DMS 273 treated with DMSO at 0.1 percent for 48 hours (cell line): ENCODE measurements around the gene ELOF1.
"Not testable (repeated sequence)": the region's sequence is repeated elsewhere in the genome, so short reads cannot be mapped to it uniquely, and the experiment has no call there.

ENCODE experiments used
- DNase-seq: peaks from one replicate; lab custom pipeline; 2025; lab: John Stamatoyannopoulos, UW

The ELOF1 gene

GRCh38 chr19:11570039-11570462 is 11.0 kb upstream of the ELOF1 start:
- no peak for DNase-seq

GRCh38 chr19:11566164-11566563 is 7.1 kb upstream of the ELOF1 start:
- DNase-seq, result no peak

- DNase-seq, result not testable (repeated sequence)
Observed at GRCh38 chr19:11565649-11565980, 6.6 kb upstream of the ELOF1 start.

DNA sequence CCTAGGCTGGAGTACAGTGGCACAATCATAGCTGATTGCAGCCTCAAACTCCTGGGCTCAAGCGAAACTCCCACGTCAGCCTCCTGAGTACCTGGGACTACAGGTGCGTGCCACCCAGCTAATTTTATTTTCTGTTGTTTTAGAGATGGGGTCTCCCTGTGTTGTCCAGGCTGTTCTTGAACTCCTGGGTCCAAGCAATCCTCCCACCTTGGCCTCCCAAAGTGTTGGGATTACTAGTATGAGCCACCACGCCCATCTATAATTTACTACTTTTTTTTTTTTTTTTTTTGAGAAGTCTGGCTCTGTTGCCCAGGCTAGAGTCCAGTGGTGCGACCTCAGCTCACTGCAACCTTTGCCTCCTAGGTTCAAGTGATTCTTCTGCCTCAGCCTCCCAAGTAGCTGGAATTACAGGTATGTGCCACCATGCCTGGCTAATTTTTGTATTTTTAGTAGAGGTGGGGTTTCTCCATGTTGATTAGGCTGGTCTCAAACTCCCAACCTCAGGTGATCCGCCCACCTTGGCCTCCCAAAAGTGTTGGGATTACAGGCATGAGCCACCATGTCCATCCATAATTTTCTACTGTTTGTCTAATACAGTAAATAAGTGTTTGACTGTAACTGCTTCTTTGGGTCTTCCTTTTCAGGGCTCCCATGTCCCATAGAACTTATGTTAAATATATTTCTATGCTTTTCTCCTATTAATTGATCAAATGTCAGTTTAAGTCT is 5.2 kb upstream of the ELOF1 start:
- not testable (repeated sequence) for DNase-seq

GRCh38 chr19:11563532-11563931 is 4.5 kb upstream of the ELOF1 start:
- DNase-seq, result no peak

DNA sequence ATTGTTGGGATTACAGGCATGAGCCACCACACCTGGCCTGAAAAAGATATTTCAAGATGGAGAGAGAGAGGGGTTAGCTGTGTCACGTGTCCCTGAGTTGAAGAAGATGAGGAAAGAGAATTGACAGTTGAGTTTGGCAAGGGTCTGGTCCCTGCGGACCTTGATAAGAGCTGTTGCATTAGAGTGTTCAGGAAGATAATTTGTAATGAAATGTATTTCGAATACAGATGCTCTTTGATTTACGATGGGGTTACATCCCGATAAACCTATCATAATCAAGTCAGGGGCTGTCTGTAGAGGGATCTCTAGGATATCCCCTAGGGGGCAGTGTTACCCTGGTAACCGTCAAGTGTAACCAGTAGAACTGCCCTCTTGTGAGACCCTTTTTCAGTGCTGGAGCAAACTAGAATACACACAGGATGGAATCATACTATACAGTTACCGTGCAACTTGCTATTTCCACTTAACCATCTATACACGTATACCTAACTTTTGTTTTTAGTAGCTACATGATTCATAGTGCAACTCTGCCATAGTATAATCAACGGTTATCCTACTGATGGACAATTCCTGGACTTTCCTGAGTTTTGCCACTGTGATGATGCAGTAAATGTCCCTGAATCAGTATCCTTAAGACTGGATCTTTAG is 1.5 kb upstream of the ELOF1 start:
- peak; percentile 46 for DNase-seq

- DNase-seq, result no peak
Observed at GRCh38 chr19:11556634-11557420, 2.2 kb downstream of the ELOF1 start.

DNA sequence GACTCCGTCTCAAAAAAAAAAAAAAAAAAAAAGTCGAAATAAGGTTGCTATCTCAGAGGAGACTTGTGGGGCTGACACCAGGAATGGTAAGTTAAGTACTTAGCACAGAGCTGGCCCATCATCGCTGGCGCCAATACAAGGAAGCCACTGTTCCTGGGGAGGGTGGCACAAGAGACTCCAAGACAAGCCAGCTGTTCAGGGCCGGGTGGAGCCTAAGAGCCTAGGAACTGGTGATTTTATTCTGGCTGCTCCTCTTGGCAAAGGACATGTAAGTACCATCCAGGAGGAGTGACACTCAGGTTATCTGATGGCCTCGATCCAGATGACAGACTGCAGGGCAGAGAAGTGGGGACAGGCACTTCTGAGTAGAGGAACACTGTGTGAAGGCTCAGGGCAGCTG is 3.8 kb downstream of the ELOF1 start:
- no peak for DNase-seq

DNA sequence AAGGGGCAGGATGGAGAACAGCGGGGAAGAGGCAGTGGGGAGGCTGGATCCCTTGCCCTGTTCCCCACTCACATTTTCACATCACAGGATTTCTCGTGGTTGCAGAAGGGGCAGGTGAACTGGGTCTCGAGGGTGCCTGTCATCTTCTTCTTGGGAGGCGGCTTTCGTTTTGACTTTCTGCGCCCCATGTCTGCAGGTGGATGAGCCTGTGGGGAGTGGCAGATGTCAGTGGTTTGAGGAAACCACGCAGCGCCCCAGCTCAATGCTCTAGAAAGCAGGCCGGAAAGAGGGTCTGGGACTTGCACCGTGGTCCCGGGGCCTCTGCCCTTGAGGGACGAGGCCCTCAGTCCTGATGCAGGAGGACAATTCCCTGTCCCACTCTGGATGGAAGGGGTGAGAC is 4.9 kb downstream of the ELOF1 start:
- DNase-seq, result no peak

DNA sequence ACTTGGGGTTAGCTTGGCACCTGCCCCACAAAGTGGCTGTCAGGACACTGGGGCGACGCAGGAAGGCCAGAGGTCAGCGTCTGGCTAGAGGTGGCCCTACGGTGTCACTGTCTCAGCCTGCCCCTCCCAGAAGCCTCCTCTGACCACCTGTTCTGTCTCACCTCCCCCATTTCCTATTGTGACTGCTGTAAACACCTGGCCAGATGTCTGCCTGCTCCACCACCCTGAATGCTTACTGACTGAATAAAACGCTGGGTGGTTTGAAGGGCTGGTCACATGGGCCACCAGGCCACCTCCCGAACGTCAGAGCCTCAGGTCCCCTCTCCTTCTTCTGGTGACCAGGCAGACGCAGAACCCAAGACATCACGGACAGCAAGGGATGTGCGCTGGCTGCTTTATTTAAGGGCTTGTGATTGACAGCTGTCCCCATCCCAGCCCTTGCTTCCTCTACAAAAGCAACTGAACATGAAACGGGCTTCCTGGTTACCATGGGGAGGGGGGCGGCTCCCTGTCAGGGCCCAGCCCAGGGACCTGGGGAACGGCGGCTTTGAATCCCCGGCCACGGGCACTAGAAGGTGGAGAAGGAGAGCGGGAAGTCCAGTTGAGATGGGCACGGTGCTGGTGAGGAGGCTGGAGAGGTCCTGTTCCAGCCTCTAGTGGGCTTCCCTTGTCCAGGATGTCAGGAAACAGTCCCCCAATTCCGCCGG is 6.2 kb downstream of the ELOF1 start:
- DNase-seq, result no peak

GRCh38 chr19:11551603-11552235 is 7.3 kb downstream of the ELOF1 start:
- DNase-seq, result no peak

- no peak for DNase-seq
Observed at GRCh38 chr19:11550265-11550664, 8.8 kb downstream of the ELOF1 start.

GRCh38 chr19:11549386-11549953 is 9.6 kb downstream of the ELOF1 start:
- DNase-seq, result no peak

DNA sequence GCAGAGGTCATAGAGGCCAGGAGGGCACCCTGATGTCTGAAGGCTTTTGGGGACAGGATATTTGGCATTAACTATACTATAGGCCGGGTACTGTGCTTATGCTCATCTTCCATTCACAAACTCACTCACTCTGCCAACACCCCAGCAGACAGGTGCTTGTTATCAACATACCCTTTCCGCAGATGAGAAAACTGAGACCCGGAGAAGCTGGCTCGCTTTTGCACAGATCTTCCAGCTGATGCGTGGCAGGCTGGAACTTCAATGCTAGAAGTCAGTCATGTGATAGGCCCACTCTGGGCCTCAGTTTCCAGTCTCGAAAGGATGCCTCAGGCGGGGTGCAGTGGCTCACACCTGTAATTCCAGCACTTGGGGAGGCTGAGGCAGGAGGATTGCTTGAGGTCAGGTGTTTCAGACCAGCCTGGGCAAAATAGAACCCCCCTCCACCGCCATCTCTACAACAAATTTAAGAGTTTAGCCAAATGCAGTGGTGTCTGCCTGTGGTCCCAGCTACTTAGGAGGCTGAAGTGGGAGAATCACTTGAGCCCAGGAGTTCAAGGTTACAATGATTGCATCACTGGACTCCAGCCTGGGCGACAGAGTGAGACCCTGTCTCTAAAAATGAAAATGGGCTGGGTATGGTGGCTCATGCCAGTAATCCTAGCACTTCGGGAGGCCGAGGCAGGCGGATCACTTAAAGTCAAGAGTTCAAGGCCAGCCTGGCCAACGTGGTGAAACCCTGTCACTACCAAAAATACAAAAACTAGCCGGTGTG is 10.9 kb downstream of the ELOF1 start:
- DNase-seq, result no peak

- DNase-seq, result no peak
Observed at GRCh38 chr19:11541238-11541637, 17.8 kb downstream of the ELOF1 start.

- no peak for DNase-seq
Observed at GRCh38 chr19:11540645-11541044, 18.4 kb downstream of the ELOF1 start.

GRCh38 chr19:11539495-11540365 is 19.3 kb downstream of the ELOF1 start:
- no peak for DNase-seq

GRCh38 chr19:11538232-11539036 is 20.6 kb downstream of the ELOF1 start, which contains the start of gene CNN1:
TSS of gene CNN1 (plus strand) at chr19:11538851. CDS start at chr19:11538928, 77 bp downstream.
- no peak for DNase-seq
